Trophoblast cell (in vitro differentiated cells and primary cell): ENCODE data around the gene CYP27B1. TPM values are rescaled to one million over a fixed set of nuclear protein-coding genes. Genes with fewer than 3 reads are reported as not detected.

Experiments used
- DNase-seq, 2 donors: peaks; one replicate each; pipeline ENCODE4 v3.0.0-alpha.2; 2016
- H2AFZ ChIP-seq: 2 replicates; pipeline ENCODE4 v1.6.1; 2013; ENCODE audit warnings: low read length, moderate library complexity, mild to moderate bottlenecking; ENCODE audit not compliant: insufficient read depth, poor library complexity
- H2AK5ac ChIP-seq: 2 replicates; pipeline ENCODE4 v1.6.1; 2013; ENCODE audit warnings: mild to moderate bottlenecking, low read length
- H2BK120ac ChIP-seq: 2 replicates; pipeline ENCODE4 v1.6.1; 2013; ENCODE audit warnings: low read length, mild to moderate bottlenecking, moderate library complexity; ENCODE audit not compliant: insufficient read depth, poor library complexity
- H2BK12ac ChIP-seq: 2 replicates; pipeline ENCODE4 v1.6.1; 2013; ENCODE audit warnings: mild to moderate bottlenecking, low read length, moderate library complexity
- H2BK5ac ChIP-seq: 2 replicates; pipeline ENCODE4 v1.6.1; 2013; ENCODE audit warnings: low read length, low read depth, moderate library complexity, mild to moderate bottlenecking; ENCODE audit not compliant: poor library complexity
- H3K14ac ChIP-seq: 2 replicates; pipeline ENCODE4 v1.6.1; 2013; ENCODE audit warnings: mild to moderate bottlenecking, low read length
- H3K18ac ChIP-seq: 2 replicates; pipeline ENCODE4 v1.6.1; 2013; ENCODE audit warnings: mild to moderate bottlenecking, low read length
- H3K23ac ChIP-seq: 2 replicates; pipeline ENCODE4 v1.6.1; 2013; ENCODE audit warnings: low read length
- H3K27ac ChIP-seq: 2 replicates; pipeline ENCODE4 v1.5.1; 2013; ENCODE audit warnings: low read depth, mild to moderate bottlenecking, inconsistent platforms, low read length, moderate library complexity
- H3K27me3 ChIP-seq: 2 replicates; pipeline ENCODE4 v1.6.1; 2013; ENCODE audit warnings: inconsistent platforms, mild to moderate bottlenecking, low read length, moderate library complexity; ENCODE audit not compliant: insufficient read depth
- H3K36me3 ChIP-seq, 2 experiments: 1 replicate in 1 of 2; 2 replicates in 1 of 2; pipeline ENCODE4 v1.6.1; 2013; ENCODE audit warnings: low read length in 2 of 2, mild to moderate bottlenecking in 2 of 2, moderate library complexity in 1 of 2; ENCODE audit not compliant: insufficient read depth in 2 of 2, control insufficient read depth in 1 of 2
- H3K4ac ChIP-seq: 2 replicates; pipeline ENCODE4 v1.6.1; 2013; ENCODE audit warnings: low read depth, mild to moderate bottlenecking, low read length, moderate library complexity
- H3K4me1 ChIP-seq, 2 experiments: 1 replicate in 1 of 2; 2 replicates in 1 of 2; pipeline ENCODE4 v1.6.1; 2013; ENCODE audit warnings: low read length in 2 of 2, mild to moderate bottlenecking in 2 of 2, moderate library complexity in 1 of 2; ENCODE audit not compliant: insufficient read depth in 2 of 2, control insufficient read depth in 1 of 2
- H3K4me2 ChIP-seq: 2 replicates; pipeline ENCODE4 v1.6.1; 2013; ENCODE audit warnings: inconsistent platforms, mild to moderate bottlenecking, low read length, moderate library complexity
- H3K4me3 ChIP-seq: 2 replicates; pipeline ENCODE4 v1.5.1; 2013; ENCODE audit warnings: mild to moderate bottlenecking, low read depth, low read length, inconsistent platforms
- H3K79me1 ChIP-seq: one replicate; pipeline ENCODE4 v1.6.1; 2013; ENCODE audit warnings: low read length
- H3K79me2 ChIP-seq: 2 replicates; pipeline ENCODE4 v1.6.1; 2013; ENCODE audit warnings: low read length, mild to moderate bottlenecking; ENCODE audit not compliant: control insufficient read depth, insufficient read depth, poor library complexity
- H3K9ac ChIP-seq: 2 replicates; pipeline ENCODE4 v1.6.1; 2013; ENCODE audit warnings: mild to moderate bottlenecking, low read length
- H3K9me3 ChIP-seq: 2 replicates; pipeline ENCODE4 v1.6.1; 2013; ENCODE audit warnings: low read depth, mild to moderate bottlenecking, control low read depth, inconsistent platforms, low read length; ENCODE audit not compliant: insufficient read depth
- H4K12ac ChIP-seq: 2 replicates; pipeline ENCODE4 v1.6.1; 2013; ENCODE audit warnings: low read depth, mild to moderate bottlenecking, low read length, moderate library complexity
- H4K8ac ChIP-seq: 2 replicates; pipeline ENCODE4 v1.6.1; 2013; ENCODE audit warnings: low read depth, mild to moderate bottlenecking, low read length, moderate library complexity
- H4K91ac ChIP-seq: one replicate; pipeline ENCODE4 v1.6.1; 2013; ENCODE audit warnings: low read depth, mild to moderate bottlenecking, low read length, moderate library complexity
- WGBS: extraction: QIAGEN DNeasy Blood & Tissue Kit; methylation state at CpG from one replicate; pipeline ENCODE4 v1.1.7; 2013; ENCODE audit warnings: missing lambda C conversion rate; ENCODE audit not compliant: insufficient read length, insufficient coverage; ENCODE audit errors: extremely low coverage; 5-methylcytosine and 5-hydroxymethylcytosine counted together
- polyA plus RNA-seq: library from polyadenylated mRNA; stranded (reverse); fragments of 200-250 nt; gene quantifications from 2 replicates; pipeline ENCODE4 v1.2.3, GENCODE V29; 2013

The CYP27B1 gene
- 0.48 and 0.51 TPM in 2 replicates for polyA plus RNA-seq

GRCh38 chr12:57766464-57767304 is at the start of gene CYP27B1:
TSS of gene CYP27B1 (minus strand) at chr12:57767078. CDS start at chr12:57767041, 37 bp downstream.
- no peak within 1 kb of the TSS for H3K18ac ChIP-seq
- H3K27ac ChIP-seq: no peak within 1 kb of the TSS
- H3K9ac ChIP-seq: no peak within 1 kb of the TSS
- WGBS: no CpG with 5 or more reads among the region's 38 CpGs
- H2AK5ac ChIP-seq: no peak within 1 kb of the TSS
- H4K8ac ChIP-seq: no peak within 1 kb of the TSS
- H3K4me2 ChIP-seq: peak within 1 kb of the TSS; percentile 60
- peaks cover 18 to 27% of the 10 kb centered on the region in 2 experiments for H3K4me1 ChIP-seq
- peak within 1 kb of the TSS; percentile 15 for H3K4me3 ChIP-seq
- no peak within 1 kb of the TSS for H4K91ac ChIP-seq
- H2BK120ac ChIP-seq: no peak within 1 kb of the TSS
- H3K27me3 ChIP-seq: peaks cover 45% of the 10 kb centered on the region
- peak within 1 kb of the TSS; percentile 8 for H3K23ac ChIP-seq
- no peak within 1 kb of the TSS for H3K4ac ChIP-seq
- peaks cover 12 to 13% of the 10 kb centered on the region in 2 experiments for H3K36me3 ChIP-seq
- no peak within 1 kb of the TSS for H4K12ac ChIP-seq
- peaks cover 6% of the 10 kb centered on the region for H3K9me3 ChIP-seq
- H3K79me2 ChIP-seq: no peaks in the 10 kb centered on the region
- no peak within 1 kb of the TSS for H2AFZ ChIP-seq
- no peak within 1 kb of the TSS for H2BK5ac ChIP-seq
- H3K79me1 ChIP-seq: no peaks in the 10 kb centered on the region
- DNase-seq: peak; percentile 54 to 72
- H2BK12ac ChIP-seq: no peak within 1 kb of the TSS
- H3K14ac ChIP-seq: no peak within 1 kb of the TSS

GRCh38 chr12:57816001-57816854 is 49.4 kb upstream of the CYP27B1 start:
- H3K4ac ChIP-seq: no peak overlapping the region
- no peak overlapping the region for H3K14ac ChIP-seq
- no peak overlapping the region for H3K23ac ChIP-seq
- no peak overlapping the region for H3K27ac ChIP-seq
- H4K12ac ChIP-seq: no peak overlapping the region
- WGBS: no CpG with 5 or more reads among the region's 3 CpGs
- no peaks in the 10 kb centered on the region for H3K79me2 ChIP-seq
- no peaks in the 10 kb centered on the region for H3K9me3 ChIP-seq
- peaks cover 5 to 8% of the 10 kb centered on the region in 2 experiments for H3K36me3 ChIP-seq
- no peak for DNase-seq
- H2BK120ac ChIP-seq: no peak overlapping the region
- no peak overlapping the region for H4K91ac ChIP-seq
- H3K27me3 ChIP-seq: no peaks in the 10 kb centered on the region
- H2BK5ac ChIP-seq: no peak overlapping the region
- no peak overlapping the region for H2BK12ac ChIP-seq
- H2AK5ac ChIP-seq: no peak overlapping the region
- no peak overlapping the region for H2AFZ ChIP-seq
- no peaks in the 10 kb centered on the region for H3K79me1 ChIP-seq
- no peak overlapping the region for H3K4me2 ChIP-seq
- no peak overlapping the region for H3K4me3 ChIP-seq
- no peak overlapping the region for H4K8ac ChIP-seq
- H3K4me1 ChIP-seq: no peaks in the 10 kb centered on the region
- no peak overlapping the region for H3K9ac ChIP-seq
- H3K18ac ChIP-seq: no peak overlapping the region

- Histone ChIP-seq H3K79me1 (no peaks in the 10 kb centered on the region), H2BK5ac (no peak overlapping the region), H3K14ac (no peak overlapping the region), H3K4ac (no peak overlapping the region), H4K8ac (no peak overlapping the region), H2BK12ac (no peak overlapping the region), H3K36me3 (peaks cover 2 to 7% of the 10 kb centered on the region in 2 experiments), H2AFZ (no peak overlapping the region), H3K18ac (no peak overlapping the region), H3K27me3 (no peaks in the 10 kb centered on the region), H4K12ac (no peak overlapping the region), H3K23ac (no peak overlapping the region), H3K27ac (no peak overlapping the region), H3K79me2 (no peaks in the 10 kb centered on the region), H3K4me3 (no peak overlapping the region), H3K4me1 (no peaks in the 10 kb centered on the region), H2BK120ac (no peak overlapping the region), H2AK5ac (no peak overlapping the region), H4K91ac (no peak overlapping the region), H3K9ac (no peak overlapping the region), H3K4me2 (no peak overlapping the region), H3K9me3 (no peaks in the 10 kb centered on the region)
- DNase-seq: peak; percentile 24 to 50
- no CpG with 5 or more reads among the region's 13 CpGs for WGBS
Observed at GRCh38 chr12:57815177-57816000, 48.5 kb upstream of the CYP27B1 start.
